T-helper 1 cell treated with Interleukin-12 subunit alpha and Interleukin-12 subunit beta and Interleukin-4 antibody, amounts not matched to agents 30 μg/mL and 1 μg/mL, for 36 hours (primary cell): ENCODE measurements around the gene TECRL.

ENCODE experiments used
- H3K27ac Mint-ChIP-seq: one replicate; pipeline ENCODE4 v1.8.0; 2021; ENCODE audit warnings: mild to moderate bottlenecking, mixed read lengths
- H3K27me3 Mint-ChIP-seq: one replicate; pipeline ENCODE4 v1.8.0; 2021; ENCODE audit warnings: low read depth, mixed read lengths
- H3K36me3 Mint-ChIP-seq: one replicate; pipeline ENCODE4 v1.8.0; 2021; ENCODE audit warnings: low read depth, mixed read lengths
- H3K4me1 Mint-ChIP-seq: one replicate; pipeline ENCODE4 v1.8.0; 2021; ENCODE audit warnings: low read depth, mixed read lengths
- H3K4me3 Mint-ChIP-seq: one replicate; pipeline ENCODE4 v1.8.0; 2021; ENCODE audit warnings: mild to moderate bottlenecking, moderate library complexity, mixed read lengths
- H3K9me3 Mint-ChIP-seq: one replicate; pipeline ENCODE4 v1.8.0; 2021; ENCODE audit warnings: mixed read lengths

Gene TECRL

DNA sequence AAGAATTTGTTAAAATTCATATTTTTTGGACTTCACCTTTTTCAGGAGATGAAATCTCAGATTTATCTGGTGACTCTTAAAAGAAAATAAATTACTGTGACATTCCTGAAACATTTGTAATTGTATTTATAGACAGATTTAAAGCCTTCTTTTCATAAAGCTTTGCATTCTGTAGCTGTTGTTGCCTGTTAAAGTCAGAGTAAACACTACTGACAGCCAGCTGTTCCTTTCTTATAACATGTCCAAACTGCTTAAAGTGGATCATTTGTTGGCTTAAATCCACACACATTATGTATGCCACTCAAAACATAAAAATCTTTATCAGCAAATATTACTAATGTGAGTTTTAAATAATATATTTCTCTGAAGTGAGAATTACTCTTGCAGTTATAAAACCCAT lies 157.5 kb downstream of the TECRL start:
- Mint-ChIP-seq H3K27ac (no peak overlapping the region), H3K4me3 (no peak overlapping the region), H3K27me3 (no peaks in the 10 kb centered on the region), H3K9me3 (peaks cover 4% of the 10 kb centered on the region), H3K4me1 (no peaks in the 10 kb centered on the region), H3K36me3 (no peaks in the 10 kb centered on the region)

DNA sequence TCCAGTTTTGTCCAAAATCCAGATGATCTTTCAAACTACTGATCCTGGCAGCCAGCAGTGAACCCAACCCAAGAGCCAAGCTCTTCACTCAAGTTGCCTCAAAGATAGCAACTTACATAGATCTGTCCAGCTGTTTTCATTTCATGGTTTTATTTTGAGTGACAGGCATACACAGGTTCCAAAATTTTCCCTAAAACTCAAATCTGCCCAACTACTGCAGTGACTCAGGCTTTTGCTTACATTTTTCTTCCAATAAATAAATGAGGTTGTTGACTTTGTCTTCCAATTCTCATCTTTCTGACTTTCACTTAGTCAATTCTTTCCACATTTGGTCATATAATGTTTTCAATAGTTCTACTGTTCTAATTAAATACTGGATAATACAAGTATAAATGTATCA lies 158.8 kb downstream of the TECRL start:
- Mint-ChIP-seq H3K27me3 (no peaks in the 10 kb centered on the region), H3K36me3 (no peaks in the 10 kb centered on the region), H3K4me3 (no peak overlapping the region), H3K9me3 (peaks cover 4% of the 10 kb centered on the region), H3K4me1 (no peaks in the 10 kb centered on the region), H3K27ac (no peak overlapping the region)

GRCh38 chr4:64250061-64250460 lies 159.2 kb downstream of the TECRL start:
- H3K9me3 Mint-ChIP-seq = peaks cover 4% of the 10 kb centered on the region
- H3K27ac Mint-ChIP-seq = no peak overlapping the region
- no peaks in the 10 kb centered on the region for H3K36me3 Mint-ChIP-seq
- H3K4me1 Mint-ChIP-seq = no peaks in the 10 kb centered on the region
- H3K4me3 Mint-ChIP-seq = no peak overlapping the region
- H3K27me3 Mint-ChIP-seq = no peaks in the 10 kb centered on the region

DNA sequence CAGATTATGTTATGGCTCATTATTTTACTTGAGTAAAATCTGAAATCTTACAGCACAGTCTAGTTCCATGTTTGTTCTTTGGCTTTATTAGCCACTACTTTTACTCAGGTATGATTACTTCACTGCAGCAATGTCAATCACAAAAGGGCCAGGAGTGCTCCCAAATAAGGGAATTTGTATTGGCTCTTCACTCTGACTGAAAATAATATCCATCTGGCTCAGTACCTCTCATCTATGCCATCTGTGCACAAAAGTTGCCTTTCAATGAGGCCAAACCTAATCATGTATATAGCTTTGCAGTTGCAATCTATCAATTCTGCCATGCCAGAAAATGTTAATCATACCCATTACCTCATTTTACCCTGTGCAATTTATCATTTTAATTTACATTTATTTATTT lies 161.1 kb downstream of the TECRL start:
- H3K9me3 Mint-ChIP-seq = peaks cover 7% of the 10 kb centered on the region
- H3K4me1 Mint-ChIP-seq = no peaks in the 10 kb centered on the region
- H3K27me3 Mint-ChIP-seq = no peaks in the 10 kb centered on the region

DNA sequence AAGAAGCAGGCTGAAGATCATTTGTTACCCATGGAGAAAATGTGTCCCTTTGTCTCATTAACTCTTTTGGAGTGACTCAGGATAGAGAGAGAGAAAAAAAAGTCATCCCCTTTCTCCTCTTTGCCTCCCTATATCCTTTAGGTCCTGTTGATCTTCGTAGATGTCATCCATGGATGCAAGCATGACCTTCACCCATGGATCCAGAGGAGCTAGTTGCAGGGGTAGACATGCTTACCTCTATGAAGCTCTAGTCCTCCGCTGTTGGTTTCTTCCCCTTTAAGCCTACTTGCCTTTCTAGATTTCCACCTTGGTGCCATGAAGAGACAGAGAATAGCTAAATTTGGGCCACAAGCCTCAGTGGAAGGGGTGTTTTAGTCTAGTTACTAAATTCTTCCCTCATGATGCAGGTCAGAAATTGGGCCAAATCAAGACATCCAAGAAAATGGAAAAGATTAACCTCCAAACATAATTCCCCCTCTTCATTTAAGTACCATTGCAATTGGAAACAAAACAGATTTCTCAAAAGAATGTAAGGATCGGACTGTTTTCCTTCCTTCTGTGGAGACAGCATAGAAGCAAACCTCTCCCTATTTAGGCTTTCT lies 178.4 kb downstream of the TECRL start:
- Mint-ChIP-seq H3K4me1 (no peaks in the 10 kb centered on the region), H3K27ac (no peak overlapping the region), H3K4me3 (no peak overlapping the region), H3K9me3 (peaks cover 41% of the 10 kb centered on the region), H3K27me3 (no peaks in the 10 kb centered on the region), H3K36me3 (no peaks in the 10 kb centered on the region)

More for the DNA sequence above, 161.1 kb downstream of the TECRL start:
- no peak overlapping the region for H3K4me3 Mint-ChIP-seq
- H3K36me3 Mint-ChIP-seq = no peaks in the 10 kb centered on the region
- H3K27ac Mint-ChIP-seq = no peak overlapping the region
